ENCODE measurements around the gene FGD3.
"Not testable (repeated sequence)": the region's sequence is repeated elsewhere in the genome, so short reads cannot be mapped to it uniquely, and the experiment has no call there.

FGD3 gene

GRCh38 chr9:92978345-92978875, 31.1 kb downstream of the FGD3 start:
- no peak for DNase-seq

GRCh38 chr9:92979283-92980056, 32.1 kb downstream of the FGD3 start:
- DNase-seq, result no peak

GRCh38 chr9:92980085-92980745, 32.9 kb downstream of the FGD3 start:
- no peak for DNase-seq

DNA sequence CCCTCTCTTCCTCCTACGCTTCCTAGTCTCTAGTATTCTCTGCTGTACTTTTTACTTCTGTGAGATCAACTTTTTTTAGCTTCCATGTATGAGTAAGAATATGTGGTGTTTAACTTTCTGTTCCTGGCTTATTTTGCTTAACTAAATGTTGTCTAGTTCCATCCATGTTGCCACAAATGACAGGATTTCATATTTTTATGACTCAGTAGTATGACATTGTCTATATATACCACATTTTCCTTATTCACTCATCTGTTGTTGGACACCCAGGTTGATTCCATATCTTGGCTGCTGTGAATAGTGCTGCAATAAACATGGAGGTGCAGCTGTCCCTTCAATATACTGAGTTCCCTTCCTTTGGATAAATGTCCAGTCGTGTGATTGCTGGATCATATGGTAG, 34.8 kb downstream of the FGD3 start:
- DNase-seq, result no peak

GRCh38 chr9:92983984-92984589, 36.8 kb downstream of the FGD3 start:
- no peak for DNase-seq

GRCh38 chr9:92984976-92985375, 37.7 kb downstream of the FGD3 start:
- DNase-seq, result no peak

GRCh38 chr9:92986176-92987119, 39.1 kb downstream of the FGD3 start:
- peak; percentile 49 for DNase-seq

- no peak for DNase-seq
Measured at GRCh38 chr9:92988215-92988768, 41.0 kb downstream of the FGD3 start.

- no peak for DNase-seq
Measured at GRCh38 chr9:92989561-92989960, 42.2 kb downstream of the FGD3 start.

- no peak for DNase-seq
Measured at GRCh38 chr9:92990461-92990860, 43.1 kb downstream of the FGD3 start.

- no peak for DNase-seq
Measured at GRCh38 chr9:92992549-92992948, 45.2 kb downstream of the FGD3 start.

DNA sequence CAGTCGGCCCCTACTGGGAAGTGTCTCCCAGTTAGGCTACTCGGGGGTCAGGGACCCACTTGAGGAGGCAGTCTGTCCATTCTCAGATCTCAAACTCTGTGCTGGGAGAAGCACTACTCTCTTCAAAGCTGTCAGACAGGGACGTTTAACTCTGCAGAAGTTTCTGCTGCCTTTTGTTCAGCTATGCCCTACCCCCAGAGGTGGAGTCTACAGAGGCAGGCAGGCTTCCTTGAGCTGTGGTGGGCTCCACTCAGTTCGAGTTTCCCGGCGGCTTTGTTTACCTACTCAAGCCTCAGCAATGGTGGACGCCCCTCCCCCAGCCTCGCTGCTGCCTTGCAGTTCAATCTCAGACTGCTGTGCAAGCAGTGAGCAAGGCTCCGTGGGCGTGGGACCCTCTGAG, 51.5 kb downstream of the FGD3 start:
- DNase-seq, result not testable (repeated sequence)

DNA sequence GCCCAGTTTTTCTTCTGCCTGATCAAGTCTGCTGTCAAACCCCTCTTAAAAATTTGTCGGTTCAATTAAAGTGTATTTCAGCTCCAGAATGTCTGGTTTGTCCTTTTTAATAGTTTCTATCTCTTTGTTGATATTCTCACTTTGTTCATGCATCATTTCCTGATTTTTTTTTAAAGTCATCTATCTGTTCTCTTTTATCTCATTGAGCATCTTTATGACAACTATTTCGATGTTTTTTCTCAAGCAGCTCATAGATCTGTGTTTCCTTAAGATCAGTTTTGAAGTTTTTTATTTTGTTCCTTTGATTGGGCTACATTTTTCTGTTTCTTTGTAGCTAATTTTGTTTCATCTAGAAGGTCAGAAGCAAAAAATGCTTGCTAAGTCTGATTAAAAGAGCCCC, 53.7 kb downstream of the FGD3 start:
- DNase-seq, result peak; percentile 58

GRCh38 chr9:93002700-93003099, 55.4 kb downstream of the FGD3 start:
- DNase-seq, result no peak

- peak; percentile 63 for DNase-seq
Measured at GRCh38 chr9:93003552-93004407, 56.5 kb downstream of the FGD3 start.

- DNase-seq, result no peak
Measured at GRCh38 chr9:93004561-93004960, 57.2 kb downstream of the FGD3 start.

DNA sequence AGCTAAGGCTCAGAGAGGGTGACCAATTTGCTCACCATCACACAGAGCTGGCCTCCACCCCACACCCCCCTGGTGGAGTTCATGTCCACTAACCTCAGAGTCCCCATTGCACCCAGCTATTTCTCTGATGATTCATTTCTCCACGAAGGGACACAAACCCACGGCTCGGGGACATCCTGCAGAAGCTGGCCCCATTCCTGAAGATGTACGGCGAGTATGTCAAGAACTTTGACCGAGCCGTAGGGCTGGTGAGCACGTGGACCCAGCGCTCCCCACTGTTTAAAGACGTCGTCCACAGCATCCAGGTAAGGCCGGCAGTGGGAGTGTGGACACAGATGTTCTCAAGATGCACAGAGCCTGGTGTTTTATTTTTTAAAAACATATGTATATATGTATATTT, 58.6 kb downstream of the FGD3 start:
- no peak for DNase-seq

DNA sequence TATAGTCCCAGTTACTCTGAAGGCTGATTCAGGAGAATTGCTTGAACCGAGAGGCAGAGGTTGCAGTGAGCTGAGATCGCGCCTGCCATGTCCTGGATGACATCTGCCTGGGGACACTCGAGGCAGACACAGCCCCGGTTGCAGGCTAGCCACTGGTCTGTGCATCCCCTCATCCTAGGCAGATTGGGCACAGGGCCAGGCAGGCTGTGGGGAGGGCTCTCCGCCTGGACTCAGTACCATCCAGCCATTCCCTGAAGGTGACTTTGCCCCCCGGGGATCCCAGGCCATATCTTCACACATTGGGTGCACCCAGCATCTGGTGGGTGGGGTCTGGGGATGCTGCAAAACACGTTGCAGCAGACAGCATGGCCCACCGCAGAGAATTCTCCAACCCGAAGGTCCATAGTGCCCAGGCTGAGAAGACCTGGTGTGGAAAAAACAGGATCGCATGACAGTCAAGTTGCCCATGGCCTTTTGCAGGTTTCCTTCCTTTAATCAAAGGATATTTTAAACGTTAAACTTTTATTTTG, 60.3 kb downstream of the FGD3 start:
- no peak for DNase-seq

DNA sequence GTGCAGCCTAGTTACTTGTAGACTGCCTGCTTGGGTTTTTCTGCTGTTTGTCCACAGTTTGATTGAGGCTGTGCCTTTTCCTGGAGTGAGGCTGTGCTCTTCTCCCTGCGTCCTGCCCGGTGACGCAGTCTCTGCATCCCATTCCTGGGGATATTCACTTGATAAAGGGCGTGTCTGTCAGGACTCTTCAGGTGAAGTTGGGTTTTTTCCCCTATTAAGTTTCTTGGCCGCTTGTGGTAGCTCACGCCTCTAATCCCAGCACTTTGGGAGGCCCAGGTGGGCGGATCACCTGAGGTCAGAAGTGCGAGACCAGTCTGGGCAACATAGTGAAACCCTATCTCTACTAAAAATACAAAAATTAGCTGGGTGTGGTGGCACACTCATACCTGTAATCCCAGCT, 61.1 kb downstream of the FGD3 start:
- DNase-seq, result no peak

GRCh38 chr9:93009337-93010015, 62.2 kb downstream of the FGD3 start:
- no peak for DNase-seq

Data from central memory CD4-positive, alpha-beta T cell (primary cell).